ENCODE measurements around the gene NF2.

Gene NF2

DNA sequence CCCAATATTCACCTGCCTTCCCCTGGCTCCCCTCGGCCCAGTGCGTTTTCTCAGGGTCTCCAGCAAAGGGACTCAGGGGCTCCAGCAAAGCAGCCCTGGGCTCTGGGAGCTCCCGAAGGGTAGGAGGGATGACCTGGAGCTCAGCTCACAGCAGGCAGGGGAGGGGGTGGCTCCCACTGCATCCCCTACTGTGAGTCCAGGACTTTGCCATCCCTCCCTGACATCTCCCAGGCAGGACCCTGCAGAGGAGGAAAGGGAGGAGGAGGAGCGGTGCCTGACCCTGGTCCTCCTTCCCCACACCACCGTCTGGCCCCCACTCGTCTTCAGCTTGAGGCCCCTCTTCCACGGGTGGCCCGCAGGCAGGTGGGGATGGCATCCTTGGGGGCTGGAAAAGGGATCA lies 121.4 kb downstream of the NF2 start:
- peaks cover 11 to 18% of the 10 kb centered on the region in 2 donors for H3K27me3 ChIP-seq (ENCODE audit: control insufficient read depth in 1 of 2, insufficient read depth in 2 of 2, low read length in 2 of 2)
- no peak overlapping the region for H3K4me3 ChIP-seq (ENCODE audit: low read depth in 1 of 2, low read length in 2 of 2)
- no peaks in the 10 kb centered on the region for H3K4me1 ChIP-seq (ENCODE audit: control insufficient read depth in 1 of 2, insufficient read depth in 2 of 2, low read length in 2 of 2)
- no peak overlapping the region for H3K27ac ChIP-seq (ENCODE audit: low read depth, low read length)
- no peak overlapping the region for H3K9ac ChIP-seq (ENCODE audit: low read depth in 1 of 2, low read length in 2 of 2)
- H3K36me3 ChIP-seq (ENCODE audit: control insufficient read depth in 1 of 2, insufficient read depth in 2 of 2, low read length in 2 of 2), result no peaks in the 10 kb centered on the region
- no peaks in the 10 kb centered on the region for H3K9me3 ChIP-seq (ENCODE audit: control insufficient read depth in 1 of 2, low read length in 2 of 2)

DNA sequence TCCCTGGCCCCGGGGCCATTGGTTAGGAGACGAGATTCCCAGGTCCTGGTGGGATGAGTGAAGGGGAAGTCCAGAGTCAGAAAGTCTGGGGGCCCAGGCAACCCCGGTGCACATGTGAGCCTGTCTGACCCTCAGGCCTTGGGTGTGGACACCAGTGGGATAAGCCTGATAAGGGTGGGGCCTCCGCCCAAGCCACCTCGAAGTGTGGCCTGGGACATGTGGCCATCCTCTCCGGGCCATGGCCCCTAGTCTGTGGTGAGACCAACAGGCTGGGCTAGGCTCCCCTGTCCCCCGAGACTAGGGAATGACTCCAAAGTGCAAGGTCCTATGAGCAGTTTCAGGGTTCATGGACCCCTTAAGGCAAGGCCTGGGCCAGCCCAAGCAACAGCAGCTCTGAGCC lies 122.7 kb downstream of the NF2 start:
- H3K4me3 ChIP-seq (ENCODE audit: low read depth in 1 of 2, low read length in 2 of 2), result no peak overlapping the region
- no peak overlapping the region for H3K27ac ChIP-seq (ENCODE audit: low read depth, low read length)
- H3K4me1 ChIP-seq (ENCODE audit: control insufficient read depth in 1 of 2, insufficient read depth in 2 of 2, low read length in 2 of 2), result no peaks in the 10 kb centered on the region
- peaks cover 8 to 13% of the 10 kb centered on the region in 2 donors for H3K27me3 ChIP-seq (ENCODE audit: control insufficient read depth in 1 of 2, insufficient read depth in 2 of 2, low read length in 2 of 2)
- H3K9me3 ChIP-seq (ENCODE audit: control insufficient read depth in 1 of 2, low read length in 2 of 2), result no peaks in the 10 kb centered on the region
- peaks cover 0 to 4% of the 10 kb centered on the region in 2 donors for H3K36me3 ChIP-seq (ENCODE audit: control insufficient read depth in 1 of 2, insufficient read depth in 2 of 2, low read length in 2 of 2)
- H3K9ac ChIP-seq (ENCODE audit: low read depth in 1 of 2, low read length in 2 of 2), result no peak overlapping the region

DNA sequence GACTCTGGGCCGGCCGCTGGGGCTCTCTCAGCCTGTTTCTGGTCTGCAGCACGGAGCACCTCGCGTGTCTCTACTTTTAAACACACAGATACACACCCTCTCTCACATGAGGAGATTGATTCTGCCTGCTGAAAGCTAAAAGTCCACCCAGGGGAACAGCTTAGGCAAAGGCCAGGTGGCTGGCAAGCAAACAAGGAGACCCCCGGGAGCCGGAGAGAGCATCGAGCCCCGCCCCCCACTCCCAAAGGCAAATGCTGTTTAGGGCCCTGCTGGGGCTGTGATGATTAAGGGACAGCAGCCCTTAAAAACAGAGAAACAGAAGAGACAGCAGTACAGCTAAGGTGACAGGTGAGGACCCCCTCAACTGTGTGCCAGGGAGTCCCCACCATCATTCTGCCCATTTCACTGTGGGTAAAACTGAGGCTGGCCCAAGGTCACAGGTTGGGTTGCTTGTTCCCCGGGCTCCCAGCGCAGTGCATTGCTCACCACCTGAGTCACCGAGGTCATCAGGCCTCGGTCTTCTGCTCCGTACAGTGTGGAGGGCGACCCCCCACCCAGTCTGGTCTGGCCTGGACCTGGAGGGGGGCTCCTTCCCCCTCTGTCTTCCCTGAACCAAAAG lies 123.2 kb downstream of the NF2 start:
- Histone ChIP-seq H3K9me3 (ENCODE audit: control insufficient read depth in 1 of 2, low read length in 2 of 2) (no peaks in the 10 kb centered on the region), H3K4me3 (ENCODE audit: low read depth in 1 of 2, low read length in 2 of 2) (no peak overlapping the region), H3K36me3 (ENCODE audit: control insufficient read depth in 1 of 2, insufficient read depth in 2 of 2, low read length in 2 of 2) (peaks cover 0 to 4% of the 10 kb centered on the region in 2 donors), H3K9ac (ENCODE audit: low read depth in 1 of 2, low read length in 2 of 2) (no peak overlapping the region), H3K27me3 (ENCODE audit: control insufficient read depth in 1 of 2, insufficient read depth in 2 of 2, low read length in 2 of 2) (peaks cover 4 to 7% of the 10 kb centered on the region in 2 donors), H3K27ac (ENCODE audit: low read depth, low read length) (no peak overlapping the region), H3K4me1 (ENCODE audit: control insufficient read depth in 1 of 2, insufficient read depth in 2 of 2, low read length in 2 of 2) (no peaks in the 10 kb centered on the region)

DNA sequence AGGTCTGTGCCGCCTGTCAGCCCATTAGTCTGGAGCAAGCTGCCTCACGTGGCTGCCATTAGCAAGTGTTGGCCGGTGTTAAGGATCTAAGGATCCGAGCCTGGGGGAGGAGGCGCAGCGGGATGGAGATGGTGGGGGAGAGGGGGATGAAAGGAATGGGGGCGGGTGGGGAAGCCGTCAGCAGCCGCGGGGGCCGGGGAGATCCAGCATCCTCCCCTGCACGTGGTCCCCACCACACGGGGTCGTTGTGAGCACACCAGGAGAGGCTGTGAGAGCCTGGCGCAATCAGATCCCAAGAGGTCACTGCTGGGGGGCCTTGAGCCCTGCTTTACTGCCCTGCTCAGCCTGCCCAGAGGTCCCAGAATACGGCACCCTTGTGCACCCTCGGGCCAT lies 123.7 kb downstream of the NF2 start:
- H3K36me3 ChIP-seq (ENCODE audit: control insufficient read depth in 1 of 2, insufficient read depth in 2 of 2, low read length in 2 of 2), result peaks cover 0 to 4% of the 10 kb centered on the region in 2 donors
- H3K4me3 ChIP-seq (ENCODE audit: low read depth in 1 of 2, low read length in 2 of 2), result no peak overlapping the region
- H3K4me1 ChIP-seq (ENCODE audit: control insufficient read depth in 1 of 2, insufficient read depth in 2 of 2, low read length in 2 of 2), result peaks cover 0 to 4% of the 10 kb centered on the region in 2 donors
- H3K9ac ChIP-seq (ENCODE audit: low read depth in 1 of 2, low read length in 2 of 2), result no peak overlapping the region
- no peak overlapping the region for H3K27ac ChIP-seq (ENCODE audit: low read depth, low read length)
- peaks cover 2 to 4% of the 10 kb centered on the region in 2 donors for H3K27me3 ChIP-seq (ENCODE audit: control insufficient read depth in 1 of 2, insufficient read depth in 2 of 2, low read length in 2 of 2)
- no peaks in the 10 kb centered on the region for H3K9me3 ChIP-seq (ENCODE audit: control insufficient read depth in 1 of 2, low read length in 2 of 2)

DNA sequence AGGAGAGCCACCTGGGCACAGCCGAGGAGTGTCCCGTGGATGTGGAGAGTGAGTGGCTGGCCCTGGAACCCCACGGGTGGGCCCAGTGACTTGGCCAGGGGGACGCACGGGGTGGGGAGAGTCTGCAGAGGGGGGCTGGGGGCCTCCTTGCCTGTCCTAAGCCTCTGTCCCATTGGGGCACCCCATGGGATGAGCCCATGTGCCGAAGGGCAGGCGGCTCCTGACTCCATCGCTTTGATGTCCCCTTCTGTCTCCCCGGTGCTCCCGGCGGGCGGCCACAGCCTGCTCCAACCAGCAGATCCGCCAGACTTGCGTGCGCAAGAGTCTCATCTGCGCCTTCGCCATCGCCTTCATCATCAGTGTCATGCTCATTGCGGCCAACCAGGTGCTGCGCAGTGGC lies 125.7 kb downstream of the NF2 start:
- Histone ChIP-seq H3K9me3 (ENCODE audit: control insufficient read depth in 1 of 2, low read length in 2 of 2) (no peaks in the 10 kb centered on the region), H3K27me3 (ENCODE audit: control insufficient read depth in 1 of 2, insufficient read depth in 2 of 2, low read length in 2 of 2) (peaks cover 0 to 4% of the 10 kb centered on the region in 2 donors), H3K4me1 (ENCODE audit: control insufficient read depth in 1 of 2, insufficient read depth in 2 of 2, low read length in 2 of 2) (peaks cover 12 to 13% of the 10 kb centered on the region in 2 donors), H3K27ac (ENCODE audit: low read depth, low read length) (no peak overlapping the region), H3K4me3 (ENCODE audit: low read depth in 1 of 2, low read length in 2 of 2) (no peak overlapping the region), H3K9ac (ENCODE audit: low read depth in 1 of 2, low read length in 2 of 2) (no peak overlapping the region), H3K36me3 (ENCODE audit: control insufficient read depth in 1 of 2, insufficient read depth in 2 of 2, low read length in 2 of 2) (peaks cover 0 to 4% of the 10 kb centered on the region in 2 donors)

DNA sequence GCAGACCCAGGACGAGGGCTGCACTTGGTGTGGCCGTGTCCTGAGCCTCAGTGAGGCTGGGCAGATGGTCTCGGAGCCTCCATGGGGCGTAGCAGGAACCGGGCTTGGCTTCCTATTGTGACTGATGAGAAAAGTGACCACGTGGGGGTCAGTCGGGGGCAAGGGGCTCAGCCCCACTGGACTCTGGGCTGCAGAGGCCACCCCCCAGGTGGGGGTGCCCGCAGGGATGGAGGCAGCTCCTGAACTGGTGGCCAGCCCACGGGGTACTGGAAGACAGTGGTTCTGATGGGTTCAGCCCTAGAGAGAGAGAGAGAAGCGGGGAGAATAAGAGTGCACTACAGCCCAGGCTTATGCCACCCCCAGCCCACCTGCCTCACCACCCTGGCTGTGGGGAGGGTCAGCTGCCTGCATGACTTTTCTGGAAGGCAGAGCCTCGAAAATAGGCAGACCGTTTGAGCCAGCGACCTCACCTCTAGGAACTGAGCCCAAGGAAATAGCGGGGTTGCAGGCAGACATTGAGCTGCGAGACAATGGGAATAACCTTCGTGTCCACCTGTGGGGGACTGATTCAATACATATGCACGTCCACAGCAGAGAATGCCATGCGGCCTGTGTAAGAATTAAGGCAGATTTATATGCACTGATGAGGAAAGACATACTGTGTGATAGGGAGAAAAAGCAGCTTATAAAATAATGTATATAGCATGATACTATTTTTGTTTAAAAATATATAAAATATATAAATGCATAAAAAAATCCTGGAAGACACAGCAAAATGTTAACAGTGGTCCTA lies 127.8 kb downstream of the NF2 start:
- Histone ChIP-seq H3K9me3 (ENCODE audit: control insufficient read depth in 1 of 2, low read length in 2 of 2) (no peaks in the 10 kb centered on the region), H3K4me1 (ENCODE audit: control insufficient read depth in 1 of 2, insufficient read depth in 2 of 2, low read length in 2 of 2) (peaks cover 13% of the 10 kb centered on the region in 2 donors), H3K27ac (ENCODE audit: low read depth, low read length) (no peak overlapping the region)

DNA sequence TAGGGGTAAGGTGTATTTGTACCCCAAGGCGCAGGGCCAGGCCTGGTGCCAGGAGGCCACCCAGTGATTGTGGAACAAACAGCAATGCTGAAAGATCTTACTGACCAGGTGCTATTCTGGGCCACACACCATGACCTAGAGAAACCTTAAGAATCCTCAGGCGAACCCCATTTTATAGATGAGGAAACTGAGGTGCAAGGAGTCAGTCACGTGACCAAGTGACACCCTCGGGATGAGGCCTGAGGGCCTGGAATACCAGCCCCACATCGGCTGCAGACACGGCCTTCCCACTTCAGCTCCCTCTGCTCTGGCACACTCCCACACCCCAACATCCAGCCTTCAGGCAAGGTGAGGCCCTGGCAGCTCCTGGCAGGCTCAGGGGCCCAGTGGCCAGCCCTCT lies 129.4 kb downstream of the NF2 start:
- no peaks in the 10 kb centered on the region for H3K9me3 ChIP-seq (ENCODE audit: control insufficient read depth in 1 of 2, low read length in 2 of 2)
- peaks cover 13% of the 10 kb centered on the region in 2 donors for H3K4me1 ChIP-seq (ENCODE audit: control insufficient read depth in 1 of 2, insufficient read depth in 2 of 2, low read length in 2 of 2)
- H3K27me3 ChIP-seq (ENCODE audit: control insufficient read depth in 1 of 2, insufficient read depth in 2 of 2, low read length in 2 of 2), result no peaks in the 10 kb centered on the region
- H3K27ac ChIP-seq (ENCODE audit: low read depth, low read length), result no peak overlapping the region
- H3K36me3 ChIP-seq (ENCODE audit: control insufficient read depth in 1 of 2, insufficient read depth in 2 of 2, low read length in 2 of 2), result peaks cover 0 to 11% of the 10 kb centered on the region in 2 donors
- no peak overlapping the region for H3K9ac ChIP-seq (ENCODE audit: low read depth in 1 of 2, low read length in 2 of 2)
- no peak overlapping the region for H3K4me3 ChIP-seq (ENCODE audit: low read depth in 1 of 2, low read length in 2 of 2)

More for the DNA sequence above, 127.8 kb downstream of the NF2 start:
- Histone ChIP-seq H3K4me3 (ENCODE audit: low read depth in 1 of 2, low read length in 2 of 2) (no peak overlapping the region), H3K36me3 (ENCODE audit: control insufficient read depth in 1 of 2, insufficient read depth in 2 of 2, low read length in 2 of 2) (peaks cover 0 to 11% of the 10 kb centered on the region in 2 donors), H3K27me3 (ENCODE audit: control insufficient read depth in 1 of 2, insufficient read depth in 2 of 2, low read length in 2 of 2) (no peaks in the 10 kb centered on the region), H3K9ac (ENCODE audit: low read depth in 1 of 2, low read length in 2 of 2) (no peak overlapping the region)

DNA sequence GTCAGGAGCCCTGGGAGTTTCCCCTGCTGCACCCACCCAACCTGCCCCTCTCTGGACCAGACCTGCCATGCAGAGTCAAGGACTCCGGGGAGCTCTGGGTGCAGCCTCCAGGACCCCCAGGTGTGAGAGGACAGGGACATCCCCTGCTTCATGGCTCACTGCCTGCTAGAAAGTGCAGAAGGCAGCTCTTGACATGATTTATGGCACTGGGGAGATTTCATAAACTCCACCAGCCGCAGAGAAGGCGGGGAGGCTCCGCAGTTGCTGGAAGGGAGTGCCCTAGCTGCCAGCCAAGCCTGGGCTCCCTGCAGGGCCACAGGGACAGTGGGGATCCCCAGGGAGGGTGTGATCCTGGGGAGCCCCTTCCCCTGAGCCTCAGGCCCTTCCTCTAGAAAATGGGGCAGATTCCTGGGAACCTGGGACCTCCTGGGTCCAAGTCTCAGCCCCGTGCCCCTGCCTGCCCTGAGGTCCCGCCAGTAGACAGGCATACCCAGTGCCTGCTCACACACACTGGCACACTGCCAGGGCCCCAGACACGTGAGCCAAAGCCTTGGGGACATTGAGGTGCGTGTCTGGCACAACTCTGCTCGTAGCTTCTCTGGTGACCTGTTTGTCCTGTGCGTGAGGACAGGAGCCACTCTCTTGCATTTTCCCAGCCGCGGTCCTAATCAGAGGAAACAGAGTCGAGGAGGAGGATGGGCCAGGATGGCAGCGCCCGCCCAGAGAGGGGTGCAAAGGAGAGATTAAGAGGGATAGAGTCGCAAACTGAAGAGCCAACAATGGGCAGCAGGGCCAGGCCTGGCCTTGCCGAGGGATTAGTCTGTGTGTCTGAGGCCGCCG lies 130.1 kb downstream of the NF2 start:
- Histone ChIP-seq H3K27ac (ENCODE audit: low read depth, low read length) (no peak overlapping the region), H3K4me3 (ENCODE audit: low read depth in 1 of 2, low read length in 2 of 2) (no peak overlapping the region), H3K4me1 (ENCODE audit: control insufficient read depth in 1 of 2, insufficient read depth in 2 of 2, low read length in 2 of 2) (peaks cover 13% of the 10 kb centered on the region in 2 donors), H3K27me3 (ENCODE audit: control insufficient read depth in 1 of 2, insufficient read depth in 2 of 2, low read length in 2 of 2) (no peaks in the 10 kb centered on the region), H3K9me3 (ENCODE audit: control insufficient read depth in 1 of 2, low read length in 2 of 2) (no peaks in the 10 kb centered on the region), H3K36me3 (ENCODE audit: control insufficient read depth in 1 of 2, insufficient read depth in 2 of 2, low read length in 2 of 2) (peaks cover 0 to 11% of the 10 kb centered on the region in 2 donors), H3K9ac (ENCODE audit: low read depth in 1 of 2, low read length in 2 of 2) (no peak overlapping the region)

DNA sequence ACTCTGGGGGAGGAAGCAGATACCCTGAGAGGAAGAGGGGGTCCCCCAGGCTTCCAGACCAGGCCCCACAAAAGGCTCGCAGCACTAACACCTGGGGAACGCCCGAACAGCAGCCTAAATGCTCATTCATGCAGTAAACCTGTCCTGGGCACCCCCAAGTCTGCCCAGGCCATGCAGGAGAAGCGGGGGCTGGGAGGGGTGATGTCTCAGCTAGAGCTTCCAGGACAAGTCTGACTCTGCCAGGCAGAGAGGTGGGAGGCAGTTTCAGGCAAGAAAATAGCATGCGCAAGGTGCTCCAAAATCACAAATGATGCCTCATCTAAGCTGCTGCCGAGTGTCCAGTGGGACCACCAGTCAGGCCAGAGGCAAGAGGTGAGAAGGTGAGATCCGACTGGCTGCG lies 131.0 kb downstream of the NF2 start:
- peaks cover 0 to 11% of the 10 kb centered on the region in 2 donors for H3K36me3 ChIP-seq (ENCODE audit: control insufficient read depth in 1 of 2, insufficient read depth in 2 of 2, low read length in 2 of 2)

DNA sequence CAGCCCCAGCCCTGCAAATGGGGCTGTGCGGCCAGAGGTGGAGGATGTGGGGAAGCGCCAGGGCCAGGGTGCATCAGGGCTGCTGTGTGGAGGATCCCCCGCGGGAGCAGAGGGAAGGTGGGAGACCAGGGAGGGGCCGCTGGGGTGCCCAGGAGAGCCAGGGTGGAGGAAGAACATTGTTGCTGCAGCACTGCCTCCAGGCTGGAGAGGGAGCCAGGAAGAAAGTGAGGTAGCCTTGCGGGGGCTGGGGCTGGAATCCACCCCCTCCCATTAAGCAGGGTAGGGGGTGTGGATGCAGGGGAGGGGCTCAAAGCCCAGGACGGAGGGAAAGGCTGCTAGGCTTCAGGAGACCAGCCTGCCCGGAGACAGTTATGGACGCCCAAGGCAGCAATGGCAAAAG lies 131.4 kb downstream of the NF2 start:
- Histone ChIP-seq H3K9me3 (ENCODE audit: control insufficient read depth in 1 of 2, low read length in 2 of 2) (no peaks in the 10 kb centered on the region), H3K27ac (ENCODE audit: low read depth, low read length) (no peak overlapping the region), H3K27me3 (ENCODE audit: control insufficient read depth in 1 of 2, insufficient read depth in 2 of 2, low read length in 2 of 2) (no peaks in the 10 kb centered on the region), H3K9ac (ENCODE audit: low read depth in 1 of 2, low read length in 2 of 2) (no peak overlapping the region), H3K4me3 (ENCODE audit: low read depth in 1 of 2, low read length in 2 of 2) (no peak overlapping the region), H3K4me1 (ENCODE audit: control insufficient read depth in 1 of 2, insufficient read depth in 2 of 2, low read length in 2 of 2) (peaks cover 13% of the 10 kb centered on the region in 2 donors), H3K36me3 (ENCODE audit: control insufficient read depth in 1 of 2, insufficient read depth in 2 of 2, low read length in 2 of 2) (peaks cover 0 to 11% of the 10 kb centered on the region in 2 donors)

More for the DNA sequence above, 131.0 kb downstream of the NF2 start:
- Histone ChIP-seq H3K27me3 (ENCODE audit: control insufficient read depth in 1 of 2, insufficient read depth in 2 of 2, low read length in 2 of 2) (no peaks in the 10 kb centered on the region), H3K27ac (ENCODE audit: low read depth, low read length) (no peak overlapping the region), H3K9ac (ENCODE audit: low read depth in 1 of 2, low read length in 2 of 2) (no peak overlapping the region), H3K9me3 (ENCODE audit: control insufficient read depth in 1 of 2, low read length in 2 of 2) (no peaks in the 10 kb centered on the region), H3K4me1 (ENCODE audit: control insufficient read depth in 1 of 2, insufficient read depth in 2 of 2, low read length in 2 of 2) (peaks cover 13% of the 10 kb centered on the region in 2 donors), H3K4me3 (ENCODE audit: low read depth in 1 of 2, low read length in 2 of 2) (no peak overlapping the region)
